Parathyroid adenoma (tissue), 2 donors: ENCODE measurements around the gene JUN.

Experiments used
- H2AFZ ChIP-seq: fragments of 300-600 bp; sonication (generic); one replicate; pipeline ENCODE4 v1.7.0; 2017; ENCODE audit warnings: antibody characterized with exemption, mild to moderate bottlenecking
- H3K27ac ChIP-seq: fragments of 300-600 bp; sonication (generic); one replicate; pipeline ENCODE4 v1.7.0; 2017
- H3K27me3 ChIP-seq: fragments of 300-600 bp; sonication (generic); one replicate; pipeline ENCODE4 v1.7.0; 2017; ENCODE audit warnings: low read length; ENCODE audit not compliant: control insufficient read depth, insufficient read depth
- H3K36me3 ChIP-seq: fragments of 300-600 bp; sonication (generic); one replicate; pipeline ENCODE4 v1.7.0; 2017; ENCODE audit warnings: low read length; ENCODE audit not compliant: control insufficient read depth, insufficient read depth
- H3K4me1 ChIP-seq: fragments of 300-600 bp; sonication (generic); one replicate; pipeline ENCODE4 v1.7.0; 2017; ENCODE audit warnings: control low read depth
- H3K4me2 ChIP-seq: fragments of 300-600 bp; sonication (generic); one replicate; pipeline ENCODE4 v1.7.0; 2017; ENCODE audit warnings: low read length
- H3K4me3 ChIP-seq: fragments of 300-600 bp; sonication (generic); one replicate; pipeline ENCODE4 v1.7.0; 2017; ENCODE audit warnings: low read depth, low read length
- H3K79me2 ChIP-seq: fragments of 300-600 bp; sonication (generic); one replicate; pipeline ENCODE4 v1.7.0; 2017; ENCODE audit warnings: control low read depth
- H3K9ac ChIP-seq: fragments of 300-600 bp; sonication (generic); one replicate; pipeline ENCODE4 v1.7.0; 2017; ENCODE audit warnings: mild to moderate bottlenecking
- H3K9me3 ChIP-seq: fragments of 300-600 bp; sonication (generic); one replicate; pipeline ENCODE4 v1.7.0; 2017; ENCODE audit warnings: low read length; ENCODE audit not compliant: control insufficient read depth
- CTCF ChIP-seq: fragments of 300-600 bp; sonication (generic); IDR thresholded peaks from one replicate; pipeline ENCODE4 v1.7.0; 2017; ENCODE audit warnings: antibody characterized with exemption, mild to moderate bottlenecking
- donor health status: primary hyperparathyroidism.

The JUN gene

GRCh38 chr1:58786184-58786926 lies 2.5 kb upstream of the JUN start:
- H3K4me3 ChIP-seq = no peak overlapping the region
- no peaks in the 10 kb centered on the region for H3K9me3 ChIP-seq
- no peaks in the 10 kb centered on the region for H3K27me3 ChIP-seq
- no peaks in the 10 kb centered on the region for H3K4me1 ChIP-seq
- TF ChIP-seq CTCF = no peak
- H3K4me2 ChIP-seq = no peak overlapping the region
- peak overlapping the region; percentile 100 for H3K27ac ChIP-seq
- no peak overlapping the region for H2AFZ ChIP-seq
- peaks cover 16% of the 10 kb centered on the region for H3K79me2 ChIP-seq
- peaks cover 12% of the 10 kb centered on the region for H3K36me3 ChIP-seq
- H3K9ac ChIP-seq = no peak overlapping the region

- Histone ChIP-seq H3K4me3 (peak overlapping the region; percentile 97), H3K9ac (peak overlapping the region; percentile 98), H3K36me3 (peaks cover 15% of the 10 kb centered on the region), H3K27me3 (no peaks in the 10 kb centered on the region), H3K4me2 (peak overlapping the region; percentile 98), H3K4me1 (peaks cover under 1% of the 10 kb centered on the region), H3K79me2 (peaks cover 16% of the 10 kb centered on the region), H3K9me3 (no peaks in the 10 kb centered on the region), H3K27ac (peak overlapping the region; percentile 100), H2AFZ (peak overlapping the region; percentile 86)
- TF ChIP-seq CTCF = no peak
Measured at GRCh38 chr1:58785442-58786058, 1.7 kb upstream of the JUN start.

GRCh38 chr1:58784758-58785441 lies 1.1 kb upstream of the JUN start:
- no peaks in the 10 kb centered on the region for H3K9me3 ChIP-seq
- H3K9ac ChIP-seq = peak overlapping the region; percentile 98
- H3K79me2 ChIP-seq = peaks cover 16% of the 10 kb centered on the region
- TF ChIP-seq CTCF = peak; percentile 51
- H3K4me3 ChIP-seq = peak overlapping the region; percentile 97
- peak overlapping the region; percentile 98 for H3K4me2 ChIP-seq
- H3K27ac ChIP-seq = peak overlapping the region; percentile 100
- peaks cover 6% of the 10 kb centered on the region for H3K4me1 ChIP-seq
- H2AFZ ChIP-seq = peak overlapping the region; percentile 86
- H3K27me3 ChIP-seq = no peaks in the 10 kb centered on the region
- H3K36me3 ChIP-seq = peaks cover 15% of the 10 kb centered on the region

GRCh38 chr1:58783090-58783992 lies 506 bp downstream of the JUN start:
- peaks cover 16% of the 10 kb centered on the region for H3K79me2 ChIP-seq
- peak overlapping the region; percentile 99 for H3K9ac ChIP-seq
- H3K4me2 ChIP-seq = peak overlapping the region; percentile 69
- no peaks in the 10 kb centered on the region for H3K9me3 ChIP-seq
- TF ChIP-seq CTCF = no peak
- peak overlapping the region; percentile 100 for H3K27ac ChIP-seq
- peaks cover 15% of the 10 kb centered on the region for H3K36me3 ChIP-seq
- no peak overlapping the region for H2AFZ ChIP-seq
- H3K4me1 ChIP-seq = peaks cover 6% of the 10 kb centered on the region
- no peaks in the 10 kb centered on the region for H3K27me3 ChIP-seq
- peak overlapping the region; percentile 97 for H3K4me3 ChIP-seq
